HCT116 (cell line): ENCODE measurements around the gene RHBDD1. TPM values are rescaled to one million over a fixed set of nuclear protein-coding genes. Genes with fewer than 3 reads are reported as not detected.

Source experiments
- ATAC-seq: fragments of 200-7000 bp; cut with Tn5 transposase; 2 replicates; pipeline ENCODE4 v1.9.1; 2020; ENCODE audit warnings: mild to moderate bottlenecking, moderate library complexity
- BruUV-seq: library from RNA; stranded (reverse); fragments of 400-500 nt; replicated peaks from 2 replicates; lab custom pipeline; 2021; lab: Mats Ljungman, UMichigan
- CTCF ChIA-PET: fragments of 300-600 bp; sonication (Branson Sonifier 250); formaldehyde crosslinking; loops from one replicate; lab custom pipeline; 2021; ENCODE audit warnings: antibody characterized with exemption; lab: Charles Lee
- POLR2A ChIA-PET: fragments of 300-600, 350-600 bp; sonication (Branson Sonifier 250); formaldehyde crosslinking; loops from one replicate; lab custom pipeline; 2021; ENCODE audit warnings: antibody characterized with exemption; lab: Charles Lee
- RAD21 ChIA-PET, 2 experiments: fragments of 300-600 bp; sonication (Branson Sonifier 250); formaldehyde crosslinking; loops; one replicate each; lab custom pipeline; 2023; ENCODE audit warnings: low total read pairs in 2 of 2; ENCODE audit not compliant: uncharacterized antibody in 2 of 2, unreplicated experiment in 2 of 2, low non-redundant PET in 1 of 2; lab: Charles Lee
- DNase-seq: peaks from one replicate; pipeline ENCODE4 v3.0.0-alpha.2; 2010; ENCODE audit warnings: low read depth, low spot score
- H2AFZ ChIP-seq: fragments of 200-600 bp; shearing (Covaris generic), sonication (generic); 2 replicates; pipeline ENCODE4 v1.6.1; 2017; ENCODE audit warnings: low read depth, mixed run types, mixed read lengths, antibody characterized with exemption, low read length; ENCODE audit not compliant: poor library complexity, severe bottlenecking
- H3K27ac ChIP-seq: 2 replicates; pipeline ENCODE4 v1.5.1; 2012; ENCODE audit warnings: low read depth, low read length
- H3K27me3 ChIP-seq: fragments of 200-600 bp; sonication (generic); 2 replicates; pipeline ENCODE4 v1.6.1; 2016; ENCODE audit warnings: mixed run types, low read length, mixed read lengths; ENCODE audit not compliant: insufficient read depth
- H3K36me3 ChIP-seq, 2 experiments: fragments of 200-500 bp in 1 of 2; fragments of 200-600 bp in 1 of 2; sonication (Bioruptor generic) in 1 of 2; sonication (generic) in 1 of 2; 2 replicates each; pipeline versions ENCODE4 v1.5.1 to v1.6.1; 2014 to 2016; ENCODE audit warnings: low read length in 2 of 2, inconsistent platforms in 1 of 2, mixed read lengths in 1 of 2, mixed run types in 1 of 2; ENCODE audit not compliant: insufficient read depth in 2 of 2, control insufficient read depth in 1 of 2
- H3K4me1 ChIP-seq, 2 experiments: fragments of 200-600 bp in 1 of 2; sonication (generic) in 1 of 2; 2 replicates each; pipeline versions ENCODE4 v1.5.1 to v1.6.1; 2012 to 2017; ENCODE audit warnings: low read length in 2 of 2, inconsistent platforms in 1 of 2, mild to moderate bottlenecking in 1 of 2, mixed read lengths in 1 of 2, mixed run types in 1 of 2, moderate library complexity in 1 of 2; ENCODE audit not compliant: insufficient read depth in 2 of 2, control insufficient read depth in 1 of 2
- H3K4me2 ChIP-seq: fragments of 200-600 bp; sonication (generic); 2 replicates; pipeline ENCODE4 v1.6.1; 2017; ENCODE audit warnings: mixed run types, low read length, mixed read lengths
- H3K4me3 ChIP-seq, 2 experiments: fragments of 200-600 bp in 1 of 2; sonication (generic) in 1 of 2; replicated peaks in 1 of 2; 2 replicates each; pipeline ENCODE4 v1.5.1; 2011 to 2016; ENCODE audit warnings: low read length in 2 of 2, control low read depth in 1 of 2, low read depth in 1 of 2, mild to moderate bottlenecking in 1 of 2, mixed read lengths in 1 of 2, mixed run types in 1 of 2
- H3K79me2 ChIP-seq: fragments of 200-600 bp; sonication (generic); 2 replicates; pipeline ENCODE4 v1.6.1; 2017; ENCODE audit warnings: mild to moderate bottlenecking, mixed run types, low read length, moderate library complexity, mixed read lengths; ENCODE audit not compliant: insufficient read depth
- H3K9ac ChIP-seq: fragments of 200-600 bp; sonication (generic); 2 replicates; pipeline ENCODE4 v1.6.1; 2016; ENCODE audit warnings: low read length, mixed read lengths
- H3K9me2 ChIP-seq: fragments of 200-600 bp; sonication (generic), shearing (Covaris generic); 2 replicates; pipeline ENCODE4 v1.6.1; 2017; ENCODE audit warnings: mixed run types, mild to moderate bottlenecking, moderate library complexity; ENCODE audit not compliant: insufficient read depth
- H3K9me3 ChIP-seq, 2 experiments: fragments of 200-500 bp in 1 of 2; fragments of 200-600 bp in 1 of 2; sonication (Bioruptor generic) in 1 of 2; sonication (generic) in 1 of 2; 2 replicates each; pipeline ENCODE4 v1.6.1; 2014 to 2017; ENCODE audit warnings: low read length in 2 of 2, mixed read lengths in 2 of 2, inconsistent platforms in 1 of 2, low read depth in 1 of 2, mild to moderate bottlenecking in 1 of 2, mixed run types in 1 of 2, moderate library complexity in 1 of 2; ENCODE audit not compliant: control insufficient read depth in 1 of 2, insufficient read depth in 1 of 2
- H4K20me1 ChIP-seq: fragments of 200-600 bp; sonication (generic), shearing (Covaris generic); 2 replicates; pipeline ENCODE4 v1.6.1; 2017; ENCODE audit warnings: mixed run types, mild to moderate bottlenecking, moderate library complexity; ENCODE audit not compliant: insufficient read depth
- CBX3 ChIP-seq: IDR thresholded peaks from 2 replicates; pipeline ENCODE4 v1.6.1; 2012; ENCODE audit warnings: low read depth
- EGR1 ChIP-seq: IDR thresholded peaks from 2 replicates; pipeline ENCODE4 v1.6.1; 2012; ENCODE audit warnings: low read depth
- FOSL1 ChIP-seq: IDR thresholded peaks from 2 replicates; pipeline ENCODE4 v1.6.1; 2012; ENCODE audit warnings: low read depth
- JUND ChIP-seq: IDR thresholded peaks from 2 replicates; pipeline ENCODE4 v1.6.1; 2012
- POLR2AphosphoS5 ChIP-seq: IDR thresholded peaks from 2 replicates; pipeline ENCODE4 v1.6.1; 2011; ENCODE audit warnings: mild to moderate bottlenecking, low read depth, low read length, moderate library complexity
- SIN3A ChIP-seq: IDR thresholded peaks from 2 replicates; pipeline ENCODE4 v1.6.1; 2012; ENCODE audit warnings: low read depth
- SP1 ChIP-seq: IDR thresholded peaks from 2 replicates; pipeline ENCODE4 v1.6.1; 2012; ENCODE audit warnings: low read depth
- YY1 ChIP-seq: IDR thresholded peaks from 2 replicates; pipeline ENCODE4 v1.6.1; 2011; ENCODE audit warnings: low read length, low read depth, moderate library complexity, mild to moderate bottlenecking; ENCODE audit not compliant: insufficient replicate concordance; ENCODE audit errors: extremely low read depth
- ZFX ChIP-seq: fragments of 450-650 bp; IDR thresholded peaks from 2 replicates; pipeline ENCODE4 v1.6.1; 2017
- intact Hi-C: fragments of 100-400 bp; cut with micrococcal nuclease; formaldehyde crosslinking; loops from 2 replicates; pipeline ENCODE4 v1.10.0; 2022
- total RNA-seq: library from RNA; stranded (reverse); gene quantifications from one replicate; pipeline ENCODE4 v1.2.1, GENCODE V29; 2021; ENCODE audit not compliant: unreplicated experiment
- TF ChIP-seq, protein P1 (sequence below): IDR thresholded peaks from 2 replicates; pipeline ENCODE4 v1.6.1; 2011; ENCODE audit warnings: mild to moderate bottlenecking, low read length, moderate library complexity; ENCODE audit not compliant: insufficient replicate concordance; ENCODE audit errors: extremely low read depth
- TF ChIP-seq, protein P2 (sequence below): IDR thresholded peaks from 2 replicates; pipeline ENCODE4 v1.6.1; 2012
- TF ChIP-seq, protein P3 (sequence below): IDR thresholded peaks from 2 replicates; pipeline ENCODE4 v1.6.1; 2012

Gene RHBDD1
- total RNA-seq, 1 experiment from 2014 or later, result 73.8 TPM

DNA sequence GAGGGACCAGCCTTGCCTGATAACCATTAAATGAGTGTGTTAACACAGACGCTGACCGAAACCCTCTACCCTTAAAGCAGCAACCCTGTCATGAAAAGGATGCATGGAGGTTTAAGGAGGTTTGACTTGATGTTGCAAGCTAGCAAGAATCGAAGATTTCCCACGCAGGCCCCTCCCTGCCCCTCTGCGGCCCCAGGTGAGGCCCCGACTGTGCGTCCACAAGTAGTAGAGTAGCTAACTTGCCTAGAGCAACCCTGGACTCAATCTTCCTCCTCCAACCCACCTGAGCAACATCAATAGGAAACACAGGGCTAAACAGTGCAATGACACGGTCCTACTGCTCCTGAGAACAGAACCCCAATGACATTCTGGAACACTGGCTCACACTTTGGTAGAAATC lies 178.0 kb downstream of the RHBDD1 start:
- H4K20me1 ChIP-seq, result no peaks in the 10 kb centered on the region
- H3K36me3 ChIP-seq, result no peaks in the 10 kb centered on the region
- H3K27me3 ChIP-seq, result no peaks in the 10 kb centered on the region
- no peak overlapping the region for H3K9ac ChIP-seq
- no peaks in the 10 kb centered on the region for H3K9me3 ChIP-seq
- H2AFZ ChIP-seq, result no peak overlapping the region
- peaks cover 0 to 6% of the 10 kb centered on the region in 2 experiments; a peak in 1 of 4 replicates for H3K4me1 ChIP-seq
- no peak for DNase-seq
- ChIA-PET POLR2A (no interaction called here), CTCF (no interaction called here)
- no peak overlapping the region for H3K27ac ChIP-seq
- H3K9me2 ChIP-seq, result no peaks in the 10 kb centered on the region
- intact Hi-C loops, result no loop called here
- ATAC-seq, result no peak
- no peaks in the 10 kb centered on the region for H3K79me2 ChIP-seq
- H3K4me3 ChIP-seq, result no peak overlapping the region
- TF ChIP-seq ZFX (no peak), SIN3A (no peak), SP1 (no peak), FOSL1 (no peak)
- TF ChIP-seq, protein P1, sequence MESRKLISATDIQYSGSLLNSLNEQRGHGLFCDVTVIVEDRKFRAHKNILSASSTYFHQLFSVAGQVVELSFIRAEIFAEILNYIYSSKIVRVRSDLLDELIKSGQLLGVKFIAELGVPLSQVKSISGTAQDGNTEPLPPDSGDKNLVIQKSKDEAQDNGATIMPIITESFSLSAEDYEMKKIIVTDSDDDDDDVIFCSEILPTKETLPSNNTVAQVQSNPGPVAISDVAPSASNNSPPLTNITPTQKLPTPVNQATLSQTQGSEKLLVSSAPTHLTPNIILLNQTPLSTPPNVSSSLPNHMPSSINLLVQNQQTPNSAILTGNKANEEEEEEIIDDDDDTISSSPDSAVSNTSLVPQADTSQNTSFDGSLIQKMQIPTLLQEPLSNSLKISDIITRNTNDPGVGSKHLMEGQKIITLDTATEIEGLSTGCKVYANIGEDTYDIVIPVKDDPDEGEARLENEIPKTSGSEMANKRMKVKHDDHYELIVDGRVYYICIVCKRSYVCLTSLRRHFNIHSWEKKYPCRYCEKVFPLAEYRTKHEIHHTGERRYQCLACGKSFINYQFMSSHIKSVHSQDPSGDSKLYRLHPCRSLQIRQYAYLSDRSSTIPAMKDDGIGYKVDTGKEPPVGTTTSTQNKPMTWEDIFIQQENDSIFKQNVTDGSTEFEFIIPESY, result no peak
- TF ChIP-seq, protein P2, sequence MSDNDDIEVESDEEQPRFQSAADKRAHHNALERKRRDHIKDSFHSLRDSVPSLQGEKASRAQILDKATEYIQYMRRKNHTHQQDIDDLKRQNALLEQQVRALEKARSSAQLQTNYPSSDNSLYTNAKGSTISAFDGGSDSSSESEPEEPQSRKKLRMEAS, result no peak
- TF ChIP-seq, all 23 proteins: peak for 0
- no TSS peak for BruUV-seq
- RAD21 ChIA-PET, result no interaction called here
- no peak overlapping the region for H3K4me2 ChIP-seq

DNA sequence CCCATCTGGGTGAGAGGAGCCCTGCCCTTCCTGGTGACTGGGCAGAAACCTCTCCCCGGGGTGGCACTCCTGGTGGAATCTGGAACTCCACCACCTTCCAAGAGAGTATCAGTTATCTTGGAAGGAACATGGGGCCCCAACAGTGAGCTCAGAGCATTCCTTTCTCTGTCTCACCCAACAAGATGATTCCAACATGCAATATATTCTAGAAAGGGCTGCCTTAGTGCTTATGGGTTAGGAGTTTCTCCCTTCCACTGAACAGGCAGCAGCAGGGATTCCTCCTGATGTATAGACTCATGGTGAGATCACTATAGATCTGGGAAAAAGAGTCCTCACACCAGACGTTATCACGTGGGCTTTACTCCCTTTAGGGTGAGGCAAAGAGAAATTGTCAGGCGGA lies 181.0 kb downstream of the RHBDD1 start:
- H2AFZ ChIP-seq, result no peak overlapping the region
- DNase-seq (no peak), ATAC-seq (no peak; the same call in 1 of the 2 replicates)
- no peaks in the 10 kb centered on the region for H3K27me3 ChIP-seq
- H3K9ac ChIP-seq, result no peak overlapping the region
- H3K36me3 ChIP-seq, result no peaks in the 10 kb centered on the region
- no peaks in the 10 kb centered on the region for H3K79me2 ChIP-seq
- ChIA-PET CTCF (interaction anchor here (1.8 kb wide), 1 partner anchor 16 kb away, joined by 5 read pairs; no protein-coding TSS in a partner anchor), POLR2A (no interaction called here), RAD21 (no interaction called here)
- H3K9me2 ChIP-seq, result no peaks in the 10 kb centered on the region
- BruUV-seq, result no TSS peak
- H3K4me3 ChIP-seq, result no peak overlapping the region
- no peak overlapping the region for H3K27ac ChIP-seq
- H3K4me1 ChIP-seq, result no peaks in the 10 kb centered on the region
- intact Hi-C loops, result no loop called here
- no peak overlapping the region for H3K4me2 ChIP-seq
- H4K20me1 ChIP-seq, result no peaks in the 10 kb centered on the region
- no peak for TF ChIP-seq EGR1
- TF ChIP-seq, protein P3, sequence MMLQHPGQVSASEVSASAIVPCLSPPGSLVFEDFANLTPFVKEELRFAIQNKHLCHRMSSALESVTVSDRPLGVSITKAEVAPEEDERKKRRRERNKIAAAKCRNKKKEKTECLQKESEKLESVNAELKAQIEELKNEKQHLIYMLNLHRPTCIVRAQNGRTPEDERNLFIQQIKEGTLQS, result no peak
- no peak for TF ChIP-seq JUND
- TF ChIP-seq YY1, result no peak
- TF ChIP-seq CBX3, result no peak
- no peak for TF ChIP-seq POLR2AphosphoS5
- no peaks in the 10 kb centered on the region for H3K9me3 ChIP-seq
